HG03103 (cell line): ENCODE data around the gene CBX6.
"Not testable (repeated sequence)": the region's sequence is repeated elsewhere in the genome, so short reads cannot be mapped to it uniquely, and the experiment has no call there.

Experiments used
- ATAC-seq: cut with Tn5 transposase; IDR thresholded peaks from one replicate; pipeline ENCODE4 v1.9.1; 2021; ENCODE audit warnings: low read depth; ENCODE audit not compliant: unreplicated experiment

The CBX6 gene

GRCh38 chr22:38861927-38862326 is 10.1 kb downstream of the CBX6 start:
- no peak for ATAC-seq

GRCh38 chr22:38861170-38861876 is 10.7 kb downstream of the CBX6 start:
- ATAC-seq: no peak

- ATAC-seq: no peak
Measured at GRCh38 chr22:38860283-38861169, 11.5 kb downstream of the CBX6 start.

GRCh38 chr22:38859581-38860282 is 12.3 kb downstream of the CBX6 start:
- no peak for ATAC-seq

- ATAC-seq: no peak
Measured at GRCh38 chr22:38858492-38858891, 13.5 kb downstream of the CBX6 start.

GRCh38 chr22:38854476-38854875 is 17.5 kb downstream of the CBX6 start:
- ATAC-seq: not testable (repeated sequence)

- not testable (repeated sequence) for ATAC-seq
Measured at GRCh38 chr22:38853883-38854282, 18.1 kb downstream of the CBX6 start.

- no peak for ATAC-seq
Measured at GRCh38 chr22:38853196-38853651, 18.8 kb downstream of the CBX6 start.

- ATAC-seq: no peak
Measured at GRCh38 chr22:38852522-38852921, 19.5 kb downstream of the CBX6 start.

GRCh38 chr22:38850941-38851849 is 20.8 kb downstream of the CBX6 start:
- no peak for ATAC-seq

- ATAC-seq: no peak
Measured at GRCh38 chr22:38850399-38850798, 21.6 kb downstream of the CBX6 start.

GRCh38 chr22:38849811-38850210 is 22.2 kb downstream of the CBX6 start:
- no peak for ATAC-seq

- no peak for ATAC-seq
Measured at GRCh38 chr22:38846412-38846811, 25.6 kb downstream of the CBX6 start.

- no peak for ATAC-seq
Measured at GRCh38 chr22:38845004-38845740, 26.8 kb downstream of the CBX6 start.

GRCh38 chr22:38844315-38845003 is 27.6 kb downstream of the CBX6 start:
- no peak for ATAC-seq

- no peak for ATAC-seq
Measured at GRCh38 chr22:38843657-38844314, 28.2 kb downstream of the CBX6 start, which contains the start of gene NPTXR. Gene NPTXR, minus strand, starts transcription at chr22:38844028.

- ATAC-seq: no peak
Measured at GRCh38 chr22:38843201-38843656, 28.8 kb downstream of the CBX6 start.
